ENCODE results near the gene PPHLN1. TPM values are rescaled to one million over a fixed set of nuclear protein-coding genes. Genes with fewer than 3 reads are reported as not detected.
A peak's percentile ranks its signal among the peaks of the same experiment; 100 is the strongest.

The PPHLN1 gene
- total RNA-seq, 1 donor from 2014 or later, result 62.1 TPM

- no peak for DNase-seq (ENCODE audit: low read depth)
- Histone ChIP-seq H3K36me3 (ENCODE audit: control insufficient read depth, insufficient read depth, low read length) (peaks cover 4% of the 10 kb centered on the region), H3K4me3 (ENCODE audit: low read depth, low read length) (no peak overlapping the region), H3K27me3 (ENCODE audit: control insufficient read depth, insufficient read depth, low read length) (no peaks in the 10 kb centered on the region)
- no peak for FAIRE-seq
- no peak for TF ChIP-seq CTCF (IDR thresholded peaks at IDR 0.05; ENCODE audit: insufficient read depth, low read length, severe bottlenecking)
Measured at GRCh38 chr12:42469355-42470175, 143.6 kb downstream of the PPHLN1 start.

GRCh38 chr12:42472376-42472775 is 146.4 kb downstream of the PPHLN1 start:
- TF ChIP-seq CTCF (IDR thresholded peaks at IDR 0.05; ENCODE audit: insufficient read depth, low read length, severe bottlenecking), result no peak
- Histone ChIP-seq H3K36me3 (ENCODE audit: control insufficient read depth, insufficient read depth, low read length) (peaks cover 4% of the 10 kb centered on the region), H3K4me3 (ENCODE audit: low read depth, low read length) (no peak overlapping the region), H3K27me3 (ENCODE audit: control insufficient read depth, insufficient read depth, low read length) (no peaks in the 10 kb centered on the region)
- DNase-seq (ENCODE audit: low read depth), result no peak
- FAIRE-seq, result no peak

GRCh38 chr12:42473130-42473529 is 147.2 kb downstream of the PPHLN1 start:
- no peak for TF ChIP-seq CTCF (IDR thresholded peaks at IDR 0.05; ENCODE audit: insufficient read depth, low read length, severe bottlenecking)
- H3K36me3 ChIP-seq (ENCODE audit: control insufficient read depth, insufficient read depth, low read length), result peaks cover 4% of the 10 kb centered on the region
- H3K4me3 ChIP-seq (ENCODE audit: low read depth, low read length), result no peak overlapping the region
- peak; percentile 57 for DNase-seq (ENCODE audit: low read depth)
- FAIRE-seq, result no peak
- H3K27me3 ChIP-seq (ENCODE audit: control insufficient read depth, insufficient read depth, low read length), result no peaks in the 10 kb centered on the region

GRCh38 chr12:42473561-42473960 is 147.6 kb downstream of the PPHLN1 start:
- no peak for TF ChIP-seq CTCF (IDR thresholded peaks at IDR 0.05; ENCODE audit: insufficient read depth, low read length, severe bottlenecking)
- Histone ChIP-seq H3K4me3 (ENCODE audit: low read depth, low read length) (no peak overlapping the region), H3K36me3 (ENCODE audit: control insufficient read depth, insufficient read depth, low read length) (peaks cover 4% of the 10 kb centered on the region), H3K27me3 (ENCODE audit: control insufficient read depth, insufficient read depth, low read length) (no peaks in the 10 kb centered on the region)
- DNase-seq (ENCODE audit: low read depth), result no peak
- no peak for FAIRE-seq

- Histone ChIP-seq H3K27me3 (ENCODE audit: control insufficient read depth, insufficient read depth, low read length) (no peaks in the 10 kb centered on the region), H3K4me3 (ENCODE audit: low read depth, low read length) (no peak overlapping the region), H3K36me3 (ENCODE audit: control insufficient read depth, insufficient read depth, low read length) (peaks cover 2% of the 10 kb centered on the region)
- peak; percentile 97 for DNase-seq (ENCODE audit: low read depth)
- FAIRE-seq, result no peak
- no peak for TF ChIP-seq CTCF (IDR thresholded peaks at IDR 0.05; ENCODE audit: insufficient read depth, low read length, severe bottlenecking)
Measured at GRCh38 chr12:42474391-42474790, 148.4 kb downstream of the PPHLN1 start.

GRCh38 chr12:42475106-42475505 is 149.1 kb downstream of the PPHLN1 start:
- H3K4me3 ChIP-seq (ENCODE audit: low read depth, low read length), result no peak overlapping the region
- FAIRE-seq (no peak), DNase-seq (ENCODE audit: low read depth) (no peak)
- H3K27me3 ChIP-seq (ENCODE audit: control insufficient read depth, insufficient read depth, low read length), result no peaks in the 10 kb centered on the region
- no peaks in the 10 kb centered on the region for H3K36me3 ChIP-seq (ENCODE audit: control insufficient read depth, insufficient read depth, low read length)
- no peak for TF ChIP-seq CTCF (IDR thresholded peaks at IDR 0.05; ENCODE audit: insufficient read depth, low read length, severe bottlenecking)
